CD4-positive, alpha-beta T cell treated with Interleukin-2 at 100 ng/mL for 4 hours (primary cell): ENCODE measurements around the gene DUSP22.
"Not testable (repeated sequence)": the region's sequence is repeated elsewhere in the genome, so short reads cannot be mapped to it uniquely, and the experiment has no call there.

Source experiments
- DNase-seq: peaks from one replicate; pipeline ENCODE4 v3.0.0-alpha.2; 2020; ENCODE audit warnings: low spot score

DUSP22 gene

DNA sequence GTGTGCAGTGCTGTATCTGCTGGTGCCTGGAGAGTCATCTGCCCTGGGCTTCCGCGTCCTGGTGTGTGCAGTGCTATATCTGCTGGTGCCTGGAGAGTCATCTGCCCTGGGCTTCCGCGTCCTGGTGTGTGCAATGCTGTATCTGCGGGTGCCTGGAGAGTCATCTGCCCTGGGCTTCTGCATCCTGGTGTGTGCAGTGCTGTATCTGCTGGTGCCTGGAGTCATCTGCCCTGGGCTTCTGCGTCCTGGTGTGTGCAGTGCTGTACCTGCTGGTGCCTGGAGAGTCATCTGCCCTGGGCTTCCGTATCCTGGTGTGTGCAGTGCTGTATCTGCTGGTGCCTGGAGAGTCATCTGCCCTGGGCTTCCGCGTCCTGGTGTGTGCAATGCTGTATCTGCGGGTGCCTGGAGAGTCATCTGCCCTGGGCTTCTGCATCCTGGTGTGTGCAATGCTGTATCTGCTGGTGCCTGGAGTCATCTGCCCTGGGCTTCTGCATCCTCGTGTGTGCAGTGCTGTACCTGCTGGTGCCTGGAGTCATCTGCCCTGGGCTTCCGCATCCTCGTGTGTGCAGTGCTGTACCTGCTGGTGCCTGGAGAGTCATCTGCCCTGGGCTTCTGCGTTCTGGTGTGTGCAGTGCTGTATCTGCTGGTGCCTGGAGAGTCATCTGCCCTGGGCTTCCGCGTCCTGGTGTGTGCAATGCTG lies 33.0 kb downstream of the DUSP22 start:
- DNase-seq, result not testable (repeated sequence)

DNA sequence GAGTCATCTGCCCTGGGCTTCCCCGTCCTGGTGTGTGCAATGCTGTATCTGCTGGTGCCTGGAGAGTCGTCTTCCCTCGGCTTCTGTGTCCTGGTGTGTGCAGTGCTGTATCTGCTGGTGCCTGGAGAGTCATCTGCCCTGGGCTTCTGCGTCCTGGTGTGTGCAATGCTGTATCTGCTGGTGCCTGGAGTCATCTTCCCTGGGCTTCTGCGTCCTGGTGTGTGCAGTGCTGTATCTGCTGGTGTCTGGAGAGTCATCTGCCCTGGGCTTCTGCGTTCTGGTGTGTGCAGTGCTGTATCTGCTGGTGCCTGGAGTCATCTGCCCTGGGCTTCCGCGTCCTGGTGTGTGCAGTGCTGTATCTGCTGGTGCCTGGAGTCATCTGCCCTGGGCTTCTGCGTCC lies 33.8 kb downstream of the DUSP22 start:
- DNase-seq, result not testable (repeated sequence)

DNA sequence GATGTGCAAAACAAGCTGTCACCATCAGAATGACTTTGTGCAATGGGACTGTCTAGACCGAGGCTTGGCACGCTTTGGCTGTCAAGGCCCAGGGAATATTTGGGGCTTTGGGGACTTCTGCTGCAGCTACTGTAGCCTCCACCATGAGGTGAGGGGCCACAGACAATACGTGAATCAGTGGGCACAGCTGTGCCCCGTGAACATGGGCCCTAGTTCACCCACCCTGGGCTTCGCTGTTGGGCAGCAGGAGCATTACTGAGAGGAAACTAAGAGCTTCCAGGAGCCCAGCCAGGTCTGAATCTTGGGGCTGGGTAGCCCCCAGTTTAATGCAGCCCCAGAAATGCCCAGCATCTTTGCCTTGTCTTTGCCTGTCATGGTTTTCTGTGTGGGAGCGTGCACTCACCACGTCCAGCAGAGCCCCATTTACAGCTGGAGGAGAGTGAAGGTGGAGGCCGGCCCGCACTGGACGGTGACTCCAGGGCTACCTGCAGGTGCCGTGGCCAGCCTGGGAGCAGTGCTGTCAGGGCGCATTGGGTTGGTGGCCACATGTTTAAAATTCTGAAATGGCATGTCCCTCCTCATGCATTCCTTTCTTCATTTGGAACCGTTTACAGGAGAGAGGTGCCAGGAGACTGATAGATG lies 34.7 kb downstream of the DUSP22 start:
- DNase-seq, result no peak

- DNase-seq, result no peak
These were observed 35.3 kb downstream of the DUSP22 start for GRCh38 chr6:327538-328116.

DNA sequence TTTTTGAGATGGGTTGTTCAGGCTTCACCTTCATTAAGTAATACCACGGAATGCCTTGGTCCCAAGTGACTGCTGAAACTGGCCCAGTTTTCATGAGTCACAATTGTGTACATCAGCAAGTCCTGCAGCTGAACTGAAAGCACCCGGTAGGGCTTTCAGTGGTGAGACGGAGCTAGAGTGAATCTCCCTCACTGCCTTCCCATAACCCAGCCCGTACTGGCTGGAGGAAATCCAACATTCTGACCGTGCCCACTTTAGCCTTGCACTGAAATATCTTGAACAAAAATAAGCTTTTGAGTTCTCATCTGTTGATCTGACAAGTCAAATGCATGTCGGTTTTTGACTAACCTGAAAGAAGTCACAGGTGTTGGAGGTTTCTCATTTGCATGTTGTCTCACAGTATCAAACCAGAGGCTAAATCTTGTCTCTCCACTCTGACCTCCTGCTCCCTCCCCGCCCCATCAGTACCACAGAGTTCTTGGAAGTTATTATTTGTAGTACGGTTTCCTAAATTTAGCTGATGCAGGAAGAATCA lies 35.9 kb downstream of the DUSP22 start:
- no peak for DNase-seq

- DNase-seq, result no peak
These were observed 36.6 kb downstream of the DUSP22 start for GRCh38 chr6:328924-329323.

GRCh38 chr6:329888-330691 lies 37.8 kb downstream of the DUSP22 start:
- DNase-seq, result no peak

GRCh38 chr6:330948-331347 lies 38.7 kb downstream of the DUSP22 start:
- DNase-seq, result no peak

DNA sequence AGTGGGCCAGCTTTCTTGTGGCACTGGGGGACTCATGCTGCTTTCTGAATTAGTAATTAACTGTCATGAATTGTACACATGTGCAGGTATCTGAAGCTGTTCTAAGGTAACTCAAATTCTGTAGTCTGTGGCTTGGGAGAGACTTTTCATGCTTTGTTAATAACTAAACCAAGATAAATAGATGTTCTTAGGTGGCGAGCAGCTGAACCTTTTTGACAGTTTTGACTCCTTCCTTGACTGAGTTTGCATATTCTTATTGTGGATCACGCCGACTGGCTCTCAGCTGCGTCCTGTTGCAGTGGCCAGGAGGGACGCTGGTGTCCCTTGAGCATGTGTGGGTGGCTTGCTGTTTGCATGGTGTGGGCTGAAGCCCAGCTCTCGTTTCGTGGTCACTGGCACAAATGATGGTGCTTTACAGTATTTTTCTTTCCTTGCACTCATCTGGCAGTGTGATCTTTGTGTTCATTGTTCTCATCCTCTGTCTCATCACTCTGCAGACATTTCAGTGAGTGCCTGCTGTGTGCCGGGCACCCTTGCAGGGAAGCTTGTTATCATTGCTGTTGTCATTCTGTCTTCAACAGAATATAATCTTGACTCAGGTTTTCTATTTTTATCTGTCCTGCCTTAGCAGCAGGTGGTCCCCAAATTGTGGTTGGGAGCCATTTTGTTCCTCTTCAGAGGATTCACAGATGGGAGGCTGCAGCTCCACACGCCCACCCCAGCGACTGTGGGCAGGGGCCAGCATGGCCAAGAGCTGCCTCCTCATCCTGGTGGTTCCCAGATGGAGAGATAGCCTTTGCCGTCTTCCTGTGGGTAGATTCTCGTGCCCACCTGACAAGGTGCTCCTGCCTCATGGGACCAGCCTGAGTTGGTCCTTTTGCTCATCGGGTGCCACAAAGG lies 39.6 kb downstream of the DUSP22 start:
- no peak for DNase-seq

DNA sequence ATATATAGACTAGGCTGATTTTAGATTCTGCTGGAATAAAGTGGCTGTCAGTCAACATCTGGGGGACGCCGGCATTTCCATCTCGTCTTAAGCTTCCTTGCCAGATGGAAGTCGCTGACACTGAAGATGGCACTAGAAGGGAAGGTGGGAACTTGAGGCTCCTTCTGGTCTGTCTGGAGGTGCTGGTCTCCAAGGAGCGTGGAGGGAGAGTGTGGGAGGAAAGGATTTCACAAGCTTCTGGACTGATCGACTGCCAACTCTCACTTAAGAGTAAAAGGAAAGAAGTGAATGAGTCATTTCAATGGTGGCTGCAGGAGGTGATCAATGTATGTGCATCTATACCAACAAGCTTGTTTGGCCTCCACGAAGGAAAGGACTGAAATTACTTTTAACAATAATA lies 40.4 kb downstream of the DUSP22 start:
- DNase-seq, result no peak

GRCh38 chr6:333379-334002 lies 41.2 kb downstream of the DUSP22 start:
- no peak for DNase-seq

- no peak for DNase-seq
These were observed 42.5 kb downstream of the DUSP22 start for GRCh38 chr6:334536-335510.

DNA sequence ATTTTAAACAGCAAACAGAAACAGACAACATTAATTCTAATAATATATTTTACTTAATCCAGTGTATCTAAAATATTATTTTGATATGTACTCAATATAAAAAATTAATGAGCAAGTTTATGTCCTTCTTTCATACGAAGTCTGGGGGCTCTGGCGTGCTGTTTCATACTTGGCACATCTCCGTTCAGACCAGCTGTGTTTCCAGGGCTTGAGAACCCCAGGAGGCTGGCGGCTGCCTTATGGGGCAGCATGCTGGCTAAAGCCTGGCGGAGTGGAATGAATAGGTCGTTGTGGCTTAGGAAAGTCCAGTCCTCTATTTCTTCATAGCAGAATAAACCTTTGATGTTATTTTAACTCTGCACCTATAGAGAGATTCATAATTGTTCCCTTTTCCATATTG lies 43.3 kb downstream of the DUSP22 start:
- DNase-seq, result no peak

- DNase-seq, result no peak
These were observed 44.1 kb downstream of the DUSP22 start for GRCh38 chr6:336159-337114.

GRCh38 chr6:337805-338368 lies 45.6 kb downstream of the DUSP22 start:
- no peak for DNase-seq

GRCh38 chr6:338815-339262 lies 46.6 kb downstream of the DUSP22 start:
- no peak for DNase-seq

DNA sequence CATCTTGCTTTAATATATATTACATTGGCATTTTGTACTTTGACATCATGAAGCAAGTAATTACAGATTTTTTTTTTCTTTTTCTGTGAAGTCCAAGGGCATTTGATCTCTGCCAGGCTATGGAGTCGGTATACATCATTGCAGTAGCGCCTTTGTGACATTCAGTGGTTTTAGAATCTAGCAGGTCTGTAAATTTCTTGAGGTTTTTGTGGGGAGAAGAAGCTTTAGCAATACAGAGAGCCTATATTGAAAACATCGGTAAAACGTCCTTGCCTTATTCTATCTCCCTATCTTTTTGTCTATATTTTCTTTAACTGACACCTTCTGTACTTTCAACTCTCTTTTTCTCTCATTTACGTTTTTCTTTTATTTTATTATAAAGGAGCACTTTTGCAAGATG lies 47.2 kb downstream of the DUSP22 start:
- DNase-seq, result peak; percentile 34
